Thyroid gland (tissue), 4 donors: ENCODE results near the gene WDR47. TPM values are rescaled to one million over a fixed set of nuclear protein-coding genes. Genes with fewer than 3 reads are reported as not detected.
A peak's percentile ranks its signal among the peaks of the same experiment; 100 is the strongest.

Experiments
- DNase-seq, 2 donors: peaks; one replicate each; pipeline ENCODE4 v3.0.0-alpha.2; 2019
- H3K27ac ChIP-seq, 3 donors: fragments of 200-600 bp; sonication (generic); 1 replicate in 2 of 3; 2 replicates in 1 of 3; pipeline ENCODE4 v1.5.1; 2016 to 2019; ENCODE audit warnings: mild to moderate bottlenecking in 1 of 3, moderate library complexity in 1 of 3
- H3K27me3 ChIP-seq: fragments of 200-600 bp; sonication (generic); one replicate; pipeline ENCODE4 v1.5.1; 2019
- H3K36me3 ChIP-seq, 2 donors: fragments of 200-600 bp; sonication (generic); one replicate each; pipeline ENCODE4 v1.5.1; 2016 to 2019
- H3K4me1 ChIP-seq, 2 donors: fragments of 200-600 bp; sonication (generic); one replicate each; pipeline ENCODE4 v1.5.1; 2017 to 2019
- H3K4me3 ChIP-seq, 3 donors: fragments of 200-600 bp; sonication (generic); replicated peaks in 1 of 3; 1 replicate in 2 of 3; 2 replicates in 1 of 3; pipeline ENCODE4 v1.5.1; 2016; ENCODE audit warnings: mild to moderate bottlenecking in 1 of 3
- H3K9me3 ChIP-seq: fragments of 200-600 bp; sonication (generic); one replicate; pipeline ENCODE4 v1.5.1; 2017
- POLR2A ChIP-seq, 2 donors: fragments of 450-650 bp; IDR thresholded peaks; one replicate each; pipeline ENCODE4 v1.6.1; 2017; ENCODE audit warnings: antibody characterized with exemption in 2 of 2, mild to moderate bottlenecking in 2 of 2, moderate library complexity in 1 of 2
- WGBS, 2 donors: methylation state at CpG; one replicate each; pipeline ENCODE4 v1.1.5; 2017; 5-methylcytosine and 5-hydroxymethylcytosine counted together
- intact Hi-C: fragments of 100-400 bp; cut with DNase I; formaldehyde crosslinking; loops from one replicate; pipeline ENCODE4 v1.15.1; 2023
- total RNA-seq, 4 donors: library from RNA; depleted of rRNA; stranded (reverse); fragments of >200 nt; gene quantifications; one replicate each; pipeline ENCODE4 v1.2.3, GENCODE V29; 2016
- TF ChIP-seq, protein P1 (sequence below), 6 experiments: fragments of 200-600 bp in 3 of 6; fragments of 450-650 bp in 3 of 6; sonication (generic) in 3 of 6; IDR thresholded peaks; one replicate each; pipeline ENCODE4 v1.5.1; 2016 to 2019; ENCODE audit warnings: antibody characterized with exemption in 6 of 6, mild to moderate bottlenecking in 2 of 6, inconsistent platforms in 1 of 6, moderate library complexity in 1 of 6

Gene WDR47
- total RNA-seq, 4 donors from 2014 or later = 9.4 to 23.2 (median 12.9) TPM

DNA sequence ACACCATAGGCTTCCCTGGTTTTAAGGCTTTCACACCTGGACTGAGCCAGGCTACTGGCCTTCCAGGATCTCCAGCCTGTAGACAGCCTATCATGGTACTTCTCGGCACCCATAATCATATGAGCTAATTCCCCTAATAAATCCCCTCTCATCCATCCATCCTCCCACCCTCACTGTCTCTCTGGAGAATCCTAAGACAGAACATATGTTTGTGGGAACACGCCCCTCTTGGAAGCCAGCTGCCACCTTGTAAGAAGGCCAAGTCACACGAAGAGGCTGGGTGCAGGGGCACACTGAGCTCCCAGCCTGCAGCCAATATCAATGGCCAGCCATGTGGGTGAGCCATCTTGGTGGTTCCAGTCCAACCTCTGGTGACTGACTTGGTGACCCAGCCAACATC is 86.0 kb downstream of the WDR47 start:
- Histone ChIP-seq H3K36me3 (no peaks in the 10 kb centered on the region), H3K4me3 (no peak overlapping the region), H3K27ac (no peak overlapping the region), H3K27me3 (no peaks in the 10 kb centered on the region), H3K9me3 (no peaks in the 10 kb centered on the region), H3K4me1 (peaks cover under 1 to 2% of the 10 kb centered on the region in 2 donors)
- DNase-seq = no peak
- WGBS, 2 donors = 89 to 98% methylated on average over 3 of the region's 3 CpGs
- TF ChIP-seq, protein P1, sequence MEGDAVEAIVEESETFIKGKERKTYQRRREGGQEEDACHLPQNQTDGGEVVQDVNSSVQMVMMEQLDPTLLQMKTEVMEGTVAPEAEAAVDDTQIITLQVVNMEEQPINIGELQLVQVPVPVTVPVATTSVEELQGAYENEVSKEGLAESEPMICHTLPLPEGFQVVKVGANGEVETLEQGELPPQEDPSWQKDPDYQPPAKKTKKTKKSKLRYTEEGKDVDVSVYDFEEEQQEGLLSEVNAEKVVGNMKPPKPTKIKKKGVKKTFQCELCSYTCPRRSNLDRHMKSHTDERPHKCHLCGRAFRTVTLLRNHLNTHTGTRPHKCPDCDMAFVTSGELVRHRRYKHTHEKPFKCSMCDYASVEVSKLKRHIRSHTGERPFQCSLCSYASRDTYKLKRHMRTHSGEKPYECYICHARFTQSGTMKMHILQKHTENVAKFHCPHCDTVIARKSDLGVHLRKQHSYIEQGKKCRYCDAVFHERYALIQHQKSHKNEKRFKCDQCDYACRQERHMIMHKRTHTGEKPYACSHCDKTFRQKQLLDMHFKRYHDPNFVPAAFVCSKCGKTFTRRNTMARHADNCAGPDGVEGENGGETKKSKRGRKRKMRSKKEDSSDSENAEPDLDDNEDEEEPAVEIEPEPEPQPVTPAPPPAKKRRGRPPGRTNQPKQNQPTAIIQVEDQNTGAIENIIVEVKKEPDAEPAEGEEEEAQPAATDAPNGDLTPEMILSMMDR (IDR thresholded peaks at IDR 0.05) = no peak
- TF ChIP-seq POLR2A (IDR thresholded peaks at IDR 0.05) = no peak
- intact Hi-C loops = no loop called here

DNA sequence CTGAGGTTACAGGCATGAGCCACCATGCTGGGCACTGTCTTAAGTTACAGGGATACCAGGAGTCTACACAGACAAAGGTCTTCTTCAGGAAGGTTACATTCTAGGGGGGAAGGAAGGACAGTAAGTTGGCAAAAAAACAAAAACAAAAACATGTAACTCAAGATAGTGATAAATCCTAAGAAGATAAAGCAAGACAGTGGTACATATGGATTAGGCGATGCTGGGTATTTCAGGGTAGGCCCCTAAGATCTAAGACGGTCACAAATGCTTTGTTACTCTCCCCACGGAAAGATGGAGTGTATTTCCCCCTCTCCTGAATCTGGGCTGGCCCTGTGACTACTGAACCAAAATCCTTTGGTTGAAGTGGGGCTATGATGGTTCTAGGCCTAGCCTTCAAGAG is 86.8 kb downstream of the WDR47 start:
- intact Hi-C loops = no loop called here
- WGBS, 2 donors = 77 to 80% methylated on average over 3 of the region's 3 CpGs
- H3K36me3 ChIP-seq = no peaks in the 10 kb centered on the region
- no peak overlapping the region for H3K27ac ChIP-seq
- H3K4me3 ChIP-seq = no peak overlapping the region
- DNase-seq = no peak
- H3K4me1 ChIP-seq = no peaks in the 10 kb centered on the region
- no peak for TF ChIP-seq POLR2A (IDR thresholded peaks at IDR 0.05)
- TF ChIP-seq, protein P1 (IDR thresholded peaks at IDR 0.05) = no peak
- H3K27me3 ChIP-seq = no peaks in the 10 kb centered on the region
- no peaks in the 10 kb centered on the region for H3K9me3 ChIP-seq

DNA sequence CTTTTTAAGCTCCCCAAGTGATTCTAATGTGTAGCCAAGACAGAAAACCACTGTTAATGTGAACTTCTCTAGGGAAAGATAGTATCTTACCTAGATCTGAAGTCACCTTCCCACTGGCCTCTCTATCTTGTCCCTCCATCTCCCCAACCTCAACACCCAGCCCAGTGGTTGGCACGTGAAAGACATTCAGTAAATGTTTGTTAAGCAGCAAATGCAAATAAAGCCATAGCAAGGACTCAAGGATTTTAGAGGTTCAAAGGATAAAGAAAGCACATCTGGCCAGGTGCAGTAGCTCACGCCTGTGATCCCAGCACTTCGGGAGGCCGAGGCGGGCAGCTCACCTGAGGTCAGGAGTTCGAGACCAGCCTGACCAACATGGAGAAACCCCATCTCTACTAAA is 88.5 kb downstream of the WDR47 start:
- Histone ChIP-seq H3K36me3 (no peaks in the 10 kb centered on the region), H3K4me3 (no peak overlapping the region), H3K4me1 (peaks cover under 1 to 6% of the 10 kb centered on the region in 2 donors), H3K27ac (no peak overlapping the region), H3K27me3 (no peaks in the 10 kb centered on the region), H3K9me3 (no peaks in the 10 kb centered on the region)
- intact Hi-C loops = no loop called here
- 89 to 92% methylated on average over 6 of the region's 6 CpGs for WGBS, 2 donors
- no peak for TF ChIP-seq POLR2A (IDR thresholded peaks at IDR 0.05)
- TF ChIP-seq, protein P1 (IDR thresholded peaks at IDR 0.05) = no peak
- no peak for DNase-seq

DNA sequence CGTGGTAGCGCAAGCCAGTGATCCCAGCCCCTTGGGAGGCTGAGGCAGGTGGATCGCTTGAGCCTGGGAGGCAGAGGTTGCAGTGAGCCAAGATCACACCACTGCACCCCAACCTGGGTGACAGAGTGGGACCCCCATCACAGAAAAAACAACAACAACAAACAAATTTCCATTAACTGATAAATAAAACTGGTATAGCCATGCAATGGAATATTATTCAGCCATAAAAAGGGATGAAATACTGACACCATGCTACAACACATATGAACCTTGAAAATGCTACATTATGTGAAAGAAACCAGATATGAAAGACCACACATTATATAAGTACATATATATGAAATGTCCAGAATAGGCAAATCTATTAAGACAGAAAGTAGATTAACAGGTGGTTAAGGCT is 90.7 kb downstream of the WDR47 start:
- WGBS, 2 donors = 91 to 96% methylated on average over 3 of the region's 3 CpGs
- TF ChIP-seq POLR2A (IDR thresholded peaks at IDR 0.05) = no peak
- TF ChIP-seq, protein P1 (IDR thresholded peaks at IDR 0.05) = no peak
- intact Hi-C loops = no loop called here

DNA sequence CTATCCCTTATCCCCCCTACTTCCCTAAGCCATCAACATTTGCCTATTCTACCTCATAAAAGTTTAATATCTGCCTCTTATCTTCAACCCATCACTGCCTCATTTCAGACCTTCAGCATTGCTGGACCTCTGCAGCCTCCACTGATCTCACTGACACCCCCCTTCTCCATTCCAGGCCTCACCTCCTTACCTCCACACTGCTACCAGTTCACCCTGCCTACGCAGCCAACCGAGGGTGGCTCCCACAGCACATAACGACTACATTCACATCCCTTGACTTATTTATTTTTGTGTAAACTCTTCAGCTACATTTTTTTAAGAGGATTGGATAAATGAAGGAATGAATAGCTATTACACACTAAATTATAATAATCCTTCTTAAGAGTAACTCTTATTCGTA is 92.9 kb downstream of the WDR47 start:
- TF ChIP-seq, protein P1 (IDR thresholded peaks at IDR 0.05) = no peak
- no peak for TF ChIP-seq POLR2A (IDR thresholded peaks at IDR 0.05)
- H3K36me3 ChIP-seq = no peaks in the 10 kb centered on the region
- no peaks in the 10 kb centered on the region for H3K27me3 ChIP-seq
- H3K27ac ChIP-seq = peak overlapping the region in 1 of 3 donors; percentile 16
- WGBS, 2 donors = 84 to 88% methylated on average over 4 of the region's 4 CpGs
- intact Hi-C loops = no loop called here
- no peak for DNase-seq
- no peak overlapping the region for H3K4me3 ChIP-seq
- H3K9me3 ChIP-seq = no peaks in the 10 kb centered on the region
- peaks cover 6 to 16% of the 10 kb centered on the region in 2 donors for H3K4me1 ChIP-seq

More for the DNA sequence above, 90.7 kb downstream of the WDR47 start:
- Histone ChIP-seq H3K9me3 (no peaks in the 10 kb centered on the region), H3K4me3 (no peak overlapping the region), H3K27me3 (no peaks in the 10 kb centered on the region), H3K27ac (no peak overlapping the region), H3K36me3 (no peaks in the 10 kb centered on the region), H3K4me1 (peaks cover 6 to 16% of the 10 kb centered on the region in 2 donors)
- DNase-seq = no peak
